ENCODE data around the gene ACTR10. TPM values are rescaled to one million over a fixed set of nuclear protein-coding genes. Genes with fewer than 3 reads are reported as not detected.

ACTR10 gene
- total and polyA plus RNA-seq, 7 donors = 41.2 to 69.0 (median 57.3) TPM

GRCh38 chr14:58216544-58216943, 16.6 kb downstream of the ACTR10 start:
- no peak for DNase-seq

GRCh38 chr14:58227096-58227819, 27.3 kb downstream of the ACTR10 start:
- Histone ChIP-seq H3K27me3 (ENCODE audit: insufficient read depth in 3 of 3, low read length in 2 of 3) (no peaks in the 10 kb centered on the region), H3K4me3 (no peak overlapping the region), H3K4me1 (no peaks in the 10 kb centered on the region), H3K27ac (peak overlapping the region; percentile 43), H3K36me3 (ENCODE audit: insufficient read depth in 1 of 2, low read depth in 1 of 2) (peaks cover 0 to 71% of the 10 kb centered on the region in 2 donors), H3K9me3 (no peaks in the 10 kb centered on the region)
- WGBS, 3 donors = 24 to 49% (median 33%) methylated on average over 5 of the region's 5 CpGs
- peak in 1 of 2 donors; percentile 66 for DNase-seq
- TF ChIP-seq CTCF (IDR thresholded peaks at IDR 0.05) = no peak
- intact Hi-C loops (cut with DNase I) = no loop called here
- ATAC-seq = peak in 3 of 4 donors; percentile 51 to 88 (median 60)

More at GRCh38 chr14:58216544-58216943, 16.6 kb downstream of the ACTR10 start:
- Histone ChIP-seq H3K4me3 (no peak overlapping the region), H3K4me1 (no peaks in the 10 kb centered on the region), H3K27me3 (ENCODE audit: insufficient read depth in 3 of 3, low read length in 2 of 3) (no peaks in the 10 kb centered on the region), H3K9me3 (no peaks in the 10 kb centered on the region), H3K36me3 (ENCODE audit: insufficient read depth in 1 of 2, low read depth in 1 of 2) (peaks cover 0 to 97% of the 10 kb centered on the region in 2 donors), H3K27ac (no peak overlapping the region)
- ATAC-seq = no peak
- 90 to 93% (median 91%) methylated on average over 2 of the region's 2 CpGs for WGBS, 3 donors
- intact Hi-C loops (cut with DNase I) = no loop called here
- no peak for TF ChIP-seq CTCF (IDR thresholded peaks at IDR 0.05)

- H3K27ac ChIP-seq = peak overlapping the region; percentile 85
- ATAC-seq = peak; percentile 28 to 45 (median 32)
- no peak for DNase-seq
- peaks cover 17% of the 10 kb centered on the region for H3K4me1 ChIP-seq
- no peaks in the 10 kb centered on the region for H3K9me3 ChIP-seq
- no peaks in the 10 kb centered on the region for H3K27me3 ChIP-seq (ENCODE audit: insufficient read depth in 3 of 3, low read length in 2 of 3)
- peak overlapping the region; percentile 77 for H3K4me3 ChIP-seq
- 26 to 33% (median 31%) methylated on average over 16 of the region's 16 CpGs for WGBS, 3 donors
- TF ChIP-seq CTCF (IDR thresholded peaks at IDR 0.05) = no peak
- H3K36me3 ChIP-seq (ENCODE audit: insufficient read depth in 1 of 2, low read depth in 1 of 2) = peaks cover 0 to 10% of the 10 kb centered on the region in 2 donors
- intact Hi-C loops (cut with DNase I) = loop anchor here (2.0 to 5.0 kb wide), 2 partner anchors 36 to 38 kb away; partner anchors contain the start of gene ACTR10 (in 2 of the 2)
Observed at GRCh38 chr14:58238252-58239243, 38.6 kb downstream of the ACTR10 start.

- 1 to 4% (median 1%) methylated on average over 23 of the region's 23 CpGs for WGBS, 3 donors
- intact Hi-C loops (cut with DNase I) = loop anchor here (2.0 to 5.0 kb wide), 3 partner anchors 37 to 58 kb away; partner anchors contain the start of genes ACTR10 (in 2 of the 2) and ARID4A (in 1 of the 2)
- Histone ChIP-seq H3K36me3 (ENCODE audit: insufficient read depth in 1 of 2, low read depth in 1 of 2) (no peaks in the 10 kb centered on the region), H3K27ac (peak overlapping the region; percentile 85), H3K4me3 (peak overlapping the region; percentile 77), H3K27me3 (ENCODE audit: insufficient read depth in 3 of 3, low read length in 2 of 3) (no peaks in the 10 kb centered on the region), H3K4me1 (peaks cover 18% of the 10 kb centered on the region), H3K9me3 (no peaks in the 10 kb centered on the region)
- ATAC-seq (peak; percentile 57 to 73 (median 60)), DNase-seq (peak; percentile 70 to 79)
- no peak for TF ChIP-seq CTCF (IDR thresholded peaks at IDR 0.05)
Observed at GRCh38 chr14:58239244-58240195, 39.6 kb downstream of the ACTR10 start.
